ENCODE data around the gene FAH.

DNA sequence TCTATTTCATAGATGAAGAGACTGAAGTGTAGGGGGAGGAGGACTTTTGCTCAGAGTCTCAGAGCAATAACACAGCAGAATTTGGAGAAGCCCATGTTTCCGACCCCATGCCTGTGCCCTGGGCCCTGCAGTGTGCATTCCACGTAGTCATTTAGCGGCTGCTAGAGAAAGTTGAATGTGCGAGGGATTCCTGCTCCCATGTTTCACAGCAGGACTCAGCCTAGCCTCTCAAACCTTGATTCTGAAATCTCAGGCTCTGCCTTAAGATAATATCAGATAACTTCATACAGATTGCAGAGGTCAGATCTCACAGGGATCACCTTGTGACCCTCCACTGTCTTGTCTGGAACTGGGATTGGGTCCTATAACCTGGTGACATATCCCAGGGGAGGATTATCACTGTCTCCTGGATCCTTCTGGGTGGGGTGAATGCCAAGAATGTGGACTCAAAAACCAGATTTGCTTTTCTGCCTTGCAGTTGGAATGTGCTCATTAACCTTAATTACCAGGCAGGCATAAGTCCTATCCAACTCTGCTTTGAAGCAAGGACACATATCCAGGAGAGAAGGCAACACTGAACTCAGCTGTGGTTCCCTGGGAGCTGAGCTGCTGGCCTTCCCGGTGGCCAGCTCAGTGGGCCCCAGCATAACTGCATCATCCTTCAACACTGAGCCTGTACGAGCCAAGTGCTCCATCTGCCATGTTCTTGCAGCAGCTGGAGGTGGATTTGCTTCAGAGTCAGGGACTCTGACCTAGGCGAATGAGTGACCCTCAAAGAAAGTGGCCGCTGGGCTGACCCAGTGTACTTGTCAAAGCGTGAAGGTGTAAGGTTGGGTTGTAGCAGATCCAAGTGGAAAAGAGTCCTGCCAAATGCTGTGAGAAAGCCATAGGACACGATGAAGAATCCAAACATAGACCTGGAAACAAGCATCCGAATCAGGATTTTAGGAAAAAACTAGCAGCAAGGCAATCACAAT is 56.2 kb downstream of the FAH start:
- TF ChIP-seq EZH2 (IDR thresholded peaks at IDR 0.05; ENCODE audit: low read length): no peak
- TF ChIP-seq, protein P1, sequence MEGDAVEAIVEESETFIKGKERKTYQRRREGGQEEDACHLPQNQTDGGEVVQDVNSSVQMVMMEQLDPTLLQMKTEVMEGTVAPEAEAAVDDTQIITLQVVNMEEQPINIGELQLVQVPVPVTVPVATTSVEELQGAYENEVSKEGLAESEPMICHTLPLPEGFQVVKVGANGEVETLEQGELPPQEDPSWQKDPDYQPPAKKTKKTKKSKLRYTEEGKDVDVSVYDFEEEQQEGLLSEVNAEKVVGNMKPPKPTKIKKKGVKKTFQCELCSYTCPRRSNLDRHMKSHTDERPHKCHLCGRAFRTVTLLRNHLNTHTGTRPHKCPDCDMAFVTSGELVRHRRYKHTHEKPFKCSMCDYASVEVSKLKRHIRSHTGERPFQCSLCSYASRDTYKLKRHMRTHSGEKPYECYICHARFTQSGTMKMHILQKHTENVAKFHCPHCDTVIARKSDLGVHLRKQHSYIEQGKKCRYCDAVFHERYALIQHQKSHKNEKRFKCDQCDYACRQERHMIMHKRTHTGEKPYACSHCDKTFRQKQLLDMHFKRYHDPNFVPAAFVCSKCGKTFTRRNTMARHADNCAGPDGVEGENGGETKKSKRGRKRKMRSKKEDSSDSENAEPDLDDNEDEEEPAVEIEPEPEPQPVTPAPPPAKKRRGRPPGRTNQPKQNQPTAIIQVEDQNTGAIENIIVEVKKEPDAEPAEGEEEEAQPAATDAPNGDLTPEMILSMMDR (optimal IDR thresholded peaks at IDR 0.05 in 1 of 3, IDR thresholded peaks at IDR 0.05 in 1 of 3, conservative IDR thresholded peaks at IDR 0.05 in 1 of 3; ENCODE audit: extremely low read depth in 1 of 3, insufficient read depth in 2 of 3, low read length in 3 of 3): no peak

Measured in keratinocyte (primary cell).